Epidermal melanocyte (primary cell): ENCODE data around the gene PRAC1.

Source experiments
- DNase-seq: peaks from one replicate; pipeline ENCODE4 v3.0.0; 2011; ENCODE audit warnings: low spot score; ENCODE audit not compliant: insufficient read length

PRAC1 gene

GRCh38 chr17:48722201-48722907, at the start of gene PRAC1:
TSS of gene PRAC1 (minus strand) at chr17:48722518. CDS start at chr17:48722392, 126 bp downstream.
- DNase-seq, result no peak

- DNase-seq, result no peak
Observed at GRCh38 chr17:48770954-48771353, 48.6 kb upstream of the PRAC1 start.

- DNase-seq, result no peak
Observed at GRCh38 chr17:48769009-48769675, 46.8 kb upstream of the PRAC1 start.

GRCh38 chr17:48767263-48767774, 45.0 kb upstream of the PRAC1 start:
- no peak for DNase-seq

- DNase-seq, result no peak
Observed at GRCh38 chr17:48761114-48761513, 38.8 kb upstream of the PRAC1 start.

GRCh38 chr17:48760411-48760810, 38.1 kb upstream of the PRAC1 start:
- DNase-seq, result no peak

- DNase-seq, result no peak
Observed at GRCh38 chr17:48759288-48759687, 37.0 kb upstream of the PRAC1 start.

- no peak for DNase-seq
Observed at GRCh38 chr17:48757524-48757961, 35.2 kb upstream of the PRAC1 start.

GRCh38 chr17:48756830-48757251, 34.5 kb upstream of the PRAC1 start:
- DNase-seq, result no peak

- no peak for DNase-seq
Observed at GRCh38 chr17:48755356-48755755, 33.0 kb upstream of the PRAC1 start.

- no peak for DNase-seq
Observed at GRCh38 chr17:48754500-48755261, 32.4 kb upstream of the PRAC1 start.

- no peak for DNase-seq
Observed at GRCh38 chr17:48753794-48754499, 31.6 kb upstream of the PRAC1 start.

GRCh38 chr17:48752399-48753288, 30.3 kb upstream of the PRAC1 start:
- no peak for DNase-seq

- DNase-seq, result no peak
Observed at GRCh38 chr17:48751733-48752398, 29.5 kb upstream of the PRAC1 start.

- no peak for DNase-seq
Observed at GRCh38 chr17:48751172-48751571, 28.9 kb upstream of the PRAC1 start.

GRCh38 chr17:48749621-48750553, 27.6 kb upstream of the PRAC1 start:
- no peak for DNase-seq

GRCh38 chr17:48748718-48749566, 26.6 kb upstream of the PRAC1 start:
- no peak for DNase-seq
